ENCODE results near the gene PGP. TPM values are rescaled to one million over a fixed set of nuclear protein-coding genes. Genes with fewer than 3 reads are reported as not detected.

Gene PGP
- total and polyA plus RNA-seq, 10 of the 15 experiments (the other 5 are each of a cell fraction or from before 2014, with no cell fraction given), result 0.42 to 28.0 (median 12.1) TPM

DNA sequence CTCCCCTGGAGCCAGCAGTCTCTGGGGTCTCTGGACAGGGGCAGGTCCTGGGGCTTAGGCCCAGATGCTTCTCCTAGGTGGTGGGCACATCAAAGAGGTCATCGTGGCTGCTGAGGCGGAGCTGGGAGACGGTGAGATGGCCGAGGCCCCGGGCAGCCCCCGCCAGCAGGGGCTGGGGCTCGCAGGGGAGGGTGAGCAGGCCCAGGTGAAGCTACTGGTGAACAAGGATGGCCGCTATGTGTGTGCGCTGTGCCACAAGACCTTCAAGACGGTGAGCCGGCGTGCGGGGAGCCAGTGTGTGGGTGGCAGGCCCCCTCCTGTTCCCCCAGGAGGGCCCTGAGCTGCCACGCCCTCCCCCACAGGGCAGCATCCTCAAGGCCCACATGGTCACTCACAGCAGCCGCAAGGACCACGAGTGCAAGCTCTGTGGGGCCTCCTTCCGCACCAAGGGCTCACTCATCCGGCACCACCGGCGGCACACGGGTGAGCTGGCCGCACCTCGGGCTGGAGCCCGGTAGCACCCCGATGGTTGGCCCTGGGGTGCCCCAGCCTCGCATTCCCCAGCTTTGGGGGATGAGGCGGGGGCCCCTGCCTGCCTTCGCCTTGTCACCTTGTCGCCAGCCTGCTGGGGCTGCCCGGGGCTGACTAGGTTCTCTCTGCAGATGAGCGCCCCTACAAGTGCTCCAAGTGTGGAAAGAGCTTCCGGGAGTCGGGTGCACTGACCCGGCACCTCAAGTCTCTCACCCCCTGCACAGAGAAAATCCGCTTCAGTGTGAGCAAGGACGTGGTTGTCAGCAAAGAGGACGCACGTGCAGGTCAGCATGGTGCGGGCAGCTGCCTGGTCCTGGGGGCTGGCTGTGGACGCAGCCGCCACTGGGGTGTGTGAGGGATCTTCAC lies 17.7 kb upstream of the PGP start:
- BruUV-seq (replicated peaks), result no TSS peak
- in situ Hi-C loops (cut with MboI), result no loop called here
- no peaks in the 10 kb centered on the region for H4K20me1 ChIP-seq (ENCODE audit: control insufficient read depth, insufficient read depth)
- H3K27me3 ChIP-seq (replicated peaks in 1 of 2; ENCODE audit: control insufficient read depth in 2 of 2, insufficient read depth in 2 of 2, low read length in 1 of 2), result no peaks in the 10 kb centered on the region
- ATAC-seq (no peak), FAIRE-seq (no peak), DNase-seq (ENCODE audit: low read depth, low spot score) (no peak)
- no peak overlapping the region for H3K4me3 ChIP-seq
- H3K4me2 ChIP-seq (ENCODE audit: control insufficient read depth, insufficient read depth), result no peak overlapping the region
- TF ChIP-seq SRF (IDR thresholded peaks at IDR 0.05; ENCODE audit: low read depth in 2 of 2, low read length in 2 of 2) (no peak), RBBP5 (conservative IDR thresholded peaks at IDR 0.05) (no peak), PAX5 (IDR thresholded peaks at IDR 0.05; ENCODE audit: borderline replicate concordance, low read depth, low read length) (no peak), MEF2B (IDR thresholded peaks at IDR 0.05; ENCODE audit: partially characterized antibody, poor library complexity, severe bottlenecking) (no peak), YBX1 (IDR thresholded peaks at IDR 0.05) (no peak), EP300 (IDR thresholded peaks at IDR 0.05; ENCODE audit: borderline replicate concordance in 1 of 2, control insufficient read depth in 1 of 2, low read depth in 2 of 2, low read length in 2 of 2) (no peak)
- no peaks in the 10 kb centered on the region for H3K4me1 ChIP-seq (ENCODE audit: control insufficient read depth, insufficient read depth, low read length)
- no peak overlapping the region for H2AFZ ChIP-seq (ENCODE audit: control insufficient read depth, low read depth, low read length)
- no peaks in the 10 kb centered on the region; the same call in 1 of the 2 replicates for H3K79me2 ChIP-seq (ENCODE audit: control insufficient read depth, insufficient read depth, low read length)
- intact Hi-C loops (cut with micrococcal nuclease; ENCODE audit: unreplicated experiment), result no loop called here
- ChIA-PET RAD21 (ENCODE audit: unreplicated experiment) (no interaction called here), SMC1A (ENCODE audit: uncharacterized antibody, unreplicated experiment) (no interaction called here), CTCF (no interaction called here), POLR2A (no interaction called here)
- WGBS (ENCODE audit: insufficient coverage, insufficient replicate concordance, low lambda C conversion rate, missing lambda C conversion rate), result 94% methylated on average over 36 of the region's 41 CpGs
- no peak overlapping the region for H3K9ac ChIP-seq (ENCODE audit: control insufficient read depth, insufficient read depth, low read length)
- peaks cover 4 to 46% of the 10 kb centered on the region in 2 experiments; a peak in 3 of 4 replicates for H3K36me3 ChIP-seq (ENCODE audit: control insufficient read depth in 2 of 2, insufficient read depth in 2 of 2, low read length in 1 of 2)
- no peaks in the 10 kb centered on the region for H3K9me3 ChIP-seq (replicated peaks; ENCODE audit: control insufficient read depth, insufficient read depth, low read length)
- no peak overlapping the region for H3K27ac ChIP-seq (ENCODE audit: control insufficient read depth, insufficient read depth)
